ENCODE measurements around the gene TRIM47. TPM values are rescaled to one million over a fixed set of nuclear protein-coding genes. Genes with fewer than 3 reads are reported as not detected.
"Not testable (repeated sequence)": the region's sequence is repeated elsewhere in the genome, so short reads cannot be mapped to it uniquely, and the experiment has no call there.

TRIM47 gene
- total RNA-seq, 1 donor from 2014 or later, result 22.5 TPM

GRCh38 chr17:75892556-75893224 lies 14.3 kb upstream of the TRIM47 start:
- intact Hi-C loops (cut with micrococcal nuclease), result no loop called here

- intact Hi-C loops (cut with micrococcal nuclease), result no loop called here
Observed at GRCh38 chr17:75891605-75892555, 13.5 kb upstream of the TRIM47 start.

- intact Hi-C loops (cut with micrococcal nuclease), result no loop called here
Observed at GRCh38 chr17:75891022-75891604, 12.7 kb upstream of the TRIM47 start.

DNA sequence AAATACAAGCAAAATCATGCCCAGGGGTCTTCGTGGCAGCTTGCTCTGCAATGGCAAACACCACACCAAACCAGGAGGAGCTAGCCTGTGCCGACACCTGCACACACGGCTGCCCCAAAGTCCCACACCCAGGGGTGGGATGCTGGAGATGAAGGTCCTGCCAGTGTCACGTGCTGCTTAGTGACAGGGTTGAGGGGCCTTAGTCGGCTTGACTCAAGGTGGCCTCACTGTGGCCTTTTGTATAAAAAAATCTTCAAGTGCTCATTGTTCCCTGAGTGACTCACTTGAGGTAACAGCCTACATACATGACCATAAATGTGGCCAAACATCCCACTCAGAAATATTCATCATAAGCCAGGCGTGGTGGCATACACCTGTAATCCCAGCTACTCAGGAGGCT lies 11.1 kb upstream of the TRIM47 start:
- intact Hi-C loops (cut with micrococcal nuclease), result no loop called here

GRCh38 chr17:75888484-75888883 lies 10.1 kb upstream of the TRIM47 start:
- intact Hi-C loops (cut with micrococcal nuclease), result no loop called here

DNA sequence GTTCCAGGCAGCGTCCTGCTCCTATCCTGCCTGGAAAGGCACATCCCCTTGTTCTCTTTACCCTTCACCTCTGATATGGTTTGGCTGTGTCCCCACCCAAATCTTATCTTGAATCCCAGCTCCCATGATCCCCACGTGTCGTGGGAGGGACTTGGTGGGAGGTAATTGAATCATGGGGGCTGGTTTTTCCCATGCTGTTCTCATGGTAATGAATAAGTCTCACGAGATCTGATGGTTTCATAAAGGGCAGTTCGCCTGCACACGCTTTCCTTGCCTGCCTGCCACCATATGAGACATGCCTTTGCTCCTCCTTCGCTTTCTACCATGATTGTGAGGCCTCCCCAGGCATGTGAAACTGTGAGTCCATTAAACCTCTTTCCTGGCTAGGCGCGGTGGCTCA lies 7.5 kb upstream of the TRIM47 start:
- intact Hi-C loops (cut with micrococcal nuclease), result not testable (repeated sequence)

GRCh38 chr17:75885431-75885830 lies 7.0 kb upstream of the TRIM47 start:
- intact Hi-C loops (cut with micrococcal nuclease), result no loop called here

DNA sequence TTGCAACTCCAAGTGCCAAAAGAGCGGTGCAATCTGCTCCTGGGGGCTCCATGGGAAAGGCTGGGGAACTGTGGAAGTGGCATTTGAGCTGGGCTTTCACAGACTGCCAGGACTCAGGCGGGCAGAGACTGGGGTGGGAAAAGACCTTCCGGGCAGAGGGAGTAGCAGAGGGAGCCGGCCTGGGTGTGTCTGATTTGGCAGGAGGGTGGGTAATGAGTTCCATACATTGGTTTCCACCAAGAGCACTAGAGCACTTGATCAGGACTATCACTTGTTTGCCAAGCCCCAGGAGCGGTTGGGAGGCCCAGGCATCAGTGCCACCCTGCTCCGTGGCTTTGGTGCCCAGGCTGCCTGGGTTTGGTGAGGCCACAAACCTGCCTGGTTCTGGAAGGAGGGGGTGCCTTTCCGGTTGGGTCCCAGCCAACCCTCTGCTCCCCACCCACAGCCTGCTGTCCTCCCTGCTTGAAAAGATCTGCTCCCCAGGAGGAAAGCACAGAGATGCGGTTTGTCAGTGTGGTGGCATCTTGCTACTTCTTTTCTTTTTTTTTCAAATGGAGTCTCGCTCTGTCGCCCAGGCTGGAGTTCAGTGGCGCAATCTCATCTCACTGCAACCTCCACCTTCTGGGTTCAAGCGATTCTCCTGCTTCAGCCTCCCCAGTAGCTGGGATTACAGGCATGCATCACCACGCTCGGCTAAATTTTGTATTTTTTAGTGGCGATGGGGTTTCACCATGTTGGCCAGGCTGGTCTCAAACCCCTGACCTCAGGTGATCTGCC lies 3.5 kb upstream of the TRIM47 start:
- intact Hi-C loops (cut with micrococcal nuclease), result no loop called here

DNA sequence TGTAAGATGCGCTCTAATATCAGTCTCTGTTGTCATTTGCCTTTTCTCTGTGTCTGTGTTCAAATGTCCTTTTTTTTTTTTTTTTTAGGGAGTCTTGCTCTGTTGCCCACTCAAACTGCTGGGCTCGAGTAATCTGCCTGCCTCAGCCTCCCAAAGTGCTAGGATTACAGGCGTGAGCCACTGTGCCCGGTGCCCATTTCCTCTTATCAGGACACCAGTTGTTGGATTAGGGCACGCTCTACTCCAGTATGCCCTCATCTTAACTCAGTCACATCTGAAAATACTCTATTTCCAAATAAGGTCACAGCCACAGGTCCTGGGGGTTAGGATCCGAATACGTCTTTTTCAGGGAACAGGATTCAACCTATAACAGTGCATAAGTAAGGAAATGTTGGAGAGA lies 1.9 kb upstream of the TRIM47 start:
- intact Hi-C loops (cut with micrococcal nuclease), result no loop called here

GRCh38 chr17:75877752-75878173 lies 618 bp downstream of the TRIM47 start:
- intact Hi-C loops (cut with micrococcal nuclease), result loop anchor here (2.0 kb wide), 2 partner anchors 19 to 23 kb away; partner anchors contain the start of genes TRIM65 and WBP2

GRCh38 chr17:75876938-75877751 lies 1.2 kb downstream of the TRIM47 start:
- intact Hi-C loops (cut with micrococcal nuclease), result loop anchor here (2.0 kb wide), 1 partner anchor 22 kb away; the partner anchor contains the start of gene WBP2

GRCh38 chr17:75876190-75876937 lies 2.0 kb downstream of the TRIM47 start:
- intact Hi-C loops (cut with micrococcal nuclease), result loop anchor here (2.0 kb wide), 1 partner anchor 22 kb away; the partner anchor contains the start of gene WBP2

DNA sequence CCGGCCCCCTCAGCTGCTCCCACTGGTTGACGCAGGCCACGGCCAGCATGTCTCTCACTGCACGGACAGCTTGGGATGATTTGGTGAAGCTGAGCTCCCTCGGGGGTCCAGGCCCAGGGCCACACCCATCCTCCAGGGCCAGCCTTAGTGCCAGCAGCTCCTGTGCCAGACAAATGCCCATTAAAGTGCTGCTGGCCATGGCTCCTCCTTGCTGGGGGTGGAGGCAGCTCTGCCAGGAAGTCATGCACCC lies 2.5 kb downstream of the TRIM47 start:
- intact Hi-C loops (cut with micrococcal nuclease), result loop anchor here (2.0 kb wide), 1 partner anchor 21 kb away; the partner anchor contains the start of gene WBP2

DNA sequence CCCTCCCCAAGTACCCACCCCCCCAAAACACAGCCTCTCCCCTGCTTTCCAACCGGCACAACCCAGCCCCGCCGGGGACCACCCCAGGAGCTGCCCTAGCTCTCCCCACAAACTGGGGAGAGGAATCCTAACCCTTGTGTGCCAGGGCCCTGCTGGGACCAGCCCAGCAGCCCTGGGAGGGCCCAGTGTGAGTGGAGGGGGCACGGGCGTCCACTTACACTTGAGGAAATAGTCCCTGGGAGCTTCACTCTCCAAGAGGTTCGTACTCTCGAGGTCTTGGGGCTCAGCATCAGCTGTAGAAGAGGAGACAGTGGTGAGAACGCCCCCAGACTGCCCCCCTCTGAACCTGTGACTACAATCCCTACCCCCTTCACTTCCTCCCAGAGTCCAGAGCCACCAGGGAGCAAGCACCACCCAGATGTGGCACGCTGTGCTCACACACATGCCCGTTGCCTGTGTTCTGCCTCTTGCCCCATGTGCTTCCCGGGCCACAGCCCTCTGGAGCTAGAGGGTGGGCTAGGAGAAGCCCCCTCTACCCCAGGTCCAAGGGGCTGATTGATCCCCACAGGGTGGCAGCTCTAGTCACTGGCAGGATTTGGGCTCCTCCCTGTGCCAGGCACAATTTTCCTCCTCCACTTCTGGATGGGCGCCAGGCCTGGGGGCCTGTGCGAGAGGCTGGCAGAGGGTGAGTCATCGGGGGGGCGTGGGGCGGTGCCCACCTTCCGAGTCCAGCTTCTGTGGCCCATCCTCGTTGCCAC lies 3.0 kb downstream of the TRIM47 start:
- intact Hi-C loops (cut with micrococcal nuclease), result no loop called here

DNA sequence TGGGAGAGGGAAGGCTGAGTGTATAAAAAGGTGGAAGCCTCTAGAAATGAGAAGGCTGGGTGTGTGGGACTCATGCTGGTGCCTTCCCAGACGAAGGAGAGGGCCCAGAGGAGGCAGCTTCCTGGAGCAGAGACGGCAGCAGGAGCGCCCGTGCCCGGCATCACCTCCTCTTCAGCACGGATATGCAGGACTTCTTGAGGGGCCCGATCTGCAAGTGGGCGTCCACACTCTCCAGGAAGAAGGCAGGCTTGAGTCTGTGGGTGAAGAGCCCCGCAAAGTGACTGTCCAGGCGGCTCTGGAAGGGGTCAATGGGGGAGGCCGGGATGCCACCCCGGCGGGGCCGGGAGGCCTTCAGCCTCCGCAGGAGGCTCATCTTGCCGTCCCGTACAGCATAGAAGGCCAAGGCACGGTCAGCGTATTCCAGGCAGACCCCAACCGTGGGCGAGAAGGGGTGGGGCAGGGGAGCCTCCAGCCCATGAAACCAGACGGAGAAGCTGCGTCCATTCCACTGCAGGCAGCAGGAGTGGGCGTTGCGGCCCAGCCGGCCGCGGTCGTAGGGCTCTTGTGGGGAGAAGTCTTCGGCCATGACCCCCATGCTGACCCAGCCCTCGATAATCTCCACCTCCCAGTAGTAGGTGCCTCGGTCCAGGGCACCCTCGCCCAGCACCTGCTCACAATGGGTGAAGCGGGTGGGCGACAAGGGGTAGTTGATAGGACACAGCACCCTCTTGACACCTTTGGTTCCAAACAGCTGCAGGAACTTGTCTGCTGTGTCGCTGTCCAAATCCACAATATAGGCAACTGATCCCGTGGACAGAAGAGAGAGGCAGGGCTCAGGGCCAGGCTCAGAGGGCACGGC lies 3.8 kb downstream of the TRIM47 start:
- intact Hi-C loops (cut with micrococcal nuclease), result no loop called here

DNA sequence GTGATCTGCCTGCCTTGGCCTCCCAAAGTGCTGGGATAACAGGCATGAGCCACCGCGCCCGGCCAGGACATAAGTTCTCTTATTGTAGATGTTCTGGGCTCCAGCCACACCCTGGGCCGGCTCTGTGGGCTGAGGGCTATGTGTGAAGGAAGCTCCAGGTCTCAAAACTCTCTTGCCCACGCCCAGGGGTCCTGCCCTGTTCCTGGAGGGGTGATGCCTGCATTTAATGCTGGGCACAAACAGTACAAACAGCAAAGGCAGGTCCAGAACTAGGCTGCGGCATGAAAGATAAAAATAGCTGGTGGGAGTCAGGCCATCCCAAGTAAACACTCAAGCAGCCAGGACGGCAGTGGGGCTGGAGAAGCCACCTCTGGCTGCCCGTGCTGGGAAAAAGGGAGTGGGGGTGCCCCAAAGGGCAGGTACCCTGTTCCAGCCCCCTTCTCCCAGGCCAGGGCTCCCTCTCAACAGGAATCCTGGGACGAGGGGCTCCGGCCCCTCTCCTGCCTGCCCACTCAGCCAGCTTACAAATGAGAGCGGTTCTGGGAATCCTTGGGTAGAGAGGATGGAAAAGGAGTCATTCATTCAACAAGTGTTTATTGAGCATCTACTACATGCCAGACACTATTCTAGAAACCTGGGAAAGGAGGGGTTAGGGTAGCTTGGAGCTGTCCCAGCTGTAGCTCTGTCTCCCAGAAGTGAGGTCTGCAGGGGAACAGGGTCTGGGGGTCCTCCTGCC lies 4.6 kb downstream of the TRIM47 start:
- intact Hi-C loops (cut with micrococcal nuclease), result no loop called here

Data from T-helper 2 cell treated with Interferon-gamma antibody and Interleukin-4, amounts not matched to agents 100 ng/mL and 5 ng/mL, for 36 hours (primary cell).